Stimulated activated CD8-positive, alpha-beta memory T cell treated with anti-CD3 and anti-CD28 coated beads, Interleukin-2, amount 100 ng/mL, for 1 hour (primary cell): ENCODE data around the gene TRIO.

Experiments
- DNase-seq, 2 donors: peaks; one replicate each; pipeline ENCODE4 v3.0.0-alpha.2; 2020; ENCODE audit warnings: low read depth in 2 of 2

The TRIO gene

DNA sequence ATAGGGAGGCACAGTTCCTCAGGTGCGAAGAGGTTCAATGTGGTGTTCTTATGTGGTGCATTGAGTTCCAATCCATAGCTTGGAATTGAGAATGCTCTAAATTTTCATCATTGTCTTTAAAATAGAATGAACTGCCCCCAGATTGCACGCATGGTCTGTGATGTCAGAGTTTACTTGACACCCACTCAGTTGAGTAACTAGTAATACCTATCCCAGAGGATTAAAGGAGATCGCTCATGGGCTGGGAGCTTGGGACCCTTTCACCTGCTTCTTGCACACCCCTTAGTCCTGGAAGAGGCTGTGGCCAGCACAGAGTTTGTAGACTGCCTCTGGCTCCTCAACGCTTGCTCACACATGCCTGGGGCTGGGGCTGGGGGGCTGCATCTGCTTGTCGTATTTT is 343.3 kb downstream of the TRIO start:
- DNase-seq: no peak

DNA sequence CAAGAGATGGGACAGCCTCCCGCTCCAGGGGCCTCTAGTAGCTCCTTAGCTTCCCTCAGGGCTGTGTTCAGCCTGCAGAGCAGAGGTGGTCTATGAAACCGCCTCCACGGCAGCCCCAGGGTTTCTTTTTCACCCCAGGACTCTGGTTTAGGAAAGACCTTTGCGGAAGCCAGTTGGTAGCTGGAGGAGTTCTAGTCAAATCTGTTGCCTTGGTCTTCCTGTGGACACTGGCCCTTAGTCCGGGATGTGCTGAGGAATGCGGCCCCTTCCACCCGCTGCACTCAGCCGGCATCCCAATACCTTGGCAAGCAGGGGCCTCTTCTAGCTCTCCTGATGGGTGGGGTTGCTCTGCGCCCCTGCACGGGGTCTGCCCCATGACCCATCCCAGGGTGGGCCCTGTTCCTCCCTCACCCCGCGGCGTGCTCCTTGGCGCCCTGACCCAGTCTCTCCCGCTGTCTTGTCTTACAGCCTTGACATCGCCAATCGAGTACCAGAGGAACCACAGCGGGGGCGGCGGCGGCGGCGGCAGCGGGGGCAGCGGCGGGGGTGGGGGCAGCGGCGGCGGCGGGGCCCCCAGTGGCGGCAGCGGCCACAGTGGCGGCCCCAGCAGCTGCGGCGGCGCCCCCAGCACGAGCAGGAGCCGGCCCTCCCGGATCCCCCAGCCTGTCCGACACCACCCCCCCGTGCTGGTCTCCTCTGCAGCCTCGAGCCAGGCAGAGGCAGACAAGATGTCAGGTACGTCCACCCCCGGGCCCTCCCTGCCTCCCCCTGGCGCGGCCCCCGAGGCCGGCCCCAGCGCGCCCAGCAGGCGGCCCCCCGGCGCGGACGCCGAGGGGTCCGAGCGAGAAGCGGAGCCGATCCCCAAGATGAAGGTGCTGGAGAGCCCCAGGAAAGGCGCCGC is 344.1 kb downstream of the TRIO start:
- no peak for DNase-seq

DNA sequence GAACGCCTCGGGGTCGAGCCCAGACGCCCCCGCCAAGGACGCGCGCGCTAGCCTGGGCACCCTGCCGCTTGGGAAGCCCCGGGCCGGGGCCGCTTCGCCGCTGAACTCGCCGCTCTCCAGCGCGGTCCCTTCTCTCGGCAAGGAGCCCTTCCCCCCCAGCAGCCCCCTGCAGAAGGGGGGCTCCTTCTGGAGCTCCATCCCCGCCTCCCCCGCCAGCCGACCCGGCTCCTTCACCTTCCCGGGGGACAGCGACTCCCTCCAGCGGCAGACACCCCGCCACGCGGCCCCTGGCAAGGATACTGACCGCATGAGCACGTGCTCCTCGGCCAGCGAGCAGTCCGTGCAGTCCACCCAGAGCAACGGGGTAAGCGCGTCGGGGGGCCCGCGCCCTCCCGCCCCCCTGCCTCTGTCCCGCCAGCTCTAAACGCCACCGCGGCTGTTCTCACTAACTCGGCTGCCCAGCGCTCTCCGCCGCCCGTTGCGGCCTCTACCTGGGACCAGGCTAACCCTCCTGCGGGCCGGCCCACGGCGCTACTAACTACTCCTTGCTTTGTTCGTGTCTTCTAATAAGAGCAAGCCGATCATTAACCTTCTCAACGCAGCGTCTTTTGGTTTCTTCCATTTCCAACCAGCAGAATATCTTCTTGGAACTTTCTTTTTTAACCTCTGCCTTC is 344.9 kb downstream of the TRIO start:
- no peak for DNase-seq

- no peak for DNase-seq
Measured at GRCh38 chr5:14488709-14489108, 345.6 kb downstream of the TRIO start.

- no peak for DNase-seq
Measured at GRCh38 chr5:14489643-14490042, 346.5 kb downstream of the TRIO start.

GRCh38 chr5:14490309-14490711 is 347.2 kb downstream of the TRIO start:
- DNase-seq: no peak

DNA sequence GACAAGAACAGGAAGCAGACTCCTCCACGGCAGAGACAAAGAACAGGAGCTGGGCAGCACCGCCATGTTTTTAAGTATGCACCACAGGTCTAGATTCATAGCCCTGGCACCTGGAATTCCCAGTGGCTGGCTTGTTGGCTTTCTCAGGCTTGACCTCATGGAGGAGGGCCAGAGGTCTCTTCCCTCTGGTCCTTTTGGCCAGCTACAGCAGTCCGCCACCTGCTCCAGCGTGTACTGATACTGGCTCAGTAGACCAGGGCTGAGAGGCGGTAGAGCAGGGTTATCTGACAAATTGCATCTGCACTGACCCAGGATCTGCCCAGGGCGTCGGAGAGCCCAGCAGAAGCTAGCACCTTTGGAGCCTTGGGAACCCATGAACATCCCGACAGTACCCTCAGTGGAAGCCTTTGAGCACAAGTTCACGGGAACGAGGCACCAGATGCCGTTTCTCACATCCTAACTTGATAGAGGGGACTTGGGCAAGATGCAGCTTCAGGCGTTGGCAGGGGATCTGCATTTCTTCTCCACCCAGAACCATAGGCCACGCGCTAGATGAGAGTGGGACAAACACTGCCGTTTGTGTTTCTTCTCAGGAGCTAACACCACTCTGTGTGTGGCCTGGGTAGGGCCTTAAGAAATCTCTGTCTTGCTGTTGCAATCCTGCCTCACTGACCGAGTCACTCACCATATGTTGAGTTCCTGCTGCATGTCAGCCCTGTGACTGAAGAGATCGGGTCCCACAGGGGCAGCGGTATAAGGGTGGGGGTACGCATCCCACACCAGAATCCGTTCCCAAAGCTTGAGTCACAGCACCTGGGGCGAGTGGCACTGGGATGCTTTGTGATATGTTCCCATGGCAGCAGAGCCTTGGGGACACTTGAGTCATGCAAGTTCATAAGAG is 348.1 kb downstream of the TRIO start:
- no peak for DNase-seq

DNA sequence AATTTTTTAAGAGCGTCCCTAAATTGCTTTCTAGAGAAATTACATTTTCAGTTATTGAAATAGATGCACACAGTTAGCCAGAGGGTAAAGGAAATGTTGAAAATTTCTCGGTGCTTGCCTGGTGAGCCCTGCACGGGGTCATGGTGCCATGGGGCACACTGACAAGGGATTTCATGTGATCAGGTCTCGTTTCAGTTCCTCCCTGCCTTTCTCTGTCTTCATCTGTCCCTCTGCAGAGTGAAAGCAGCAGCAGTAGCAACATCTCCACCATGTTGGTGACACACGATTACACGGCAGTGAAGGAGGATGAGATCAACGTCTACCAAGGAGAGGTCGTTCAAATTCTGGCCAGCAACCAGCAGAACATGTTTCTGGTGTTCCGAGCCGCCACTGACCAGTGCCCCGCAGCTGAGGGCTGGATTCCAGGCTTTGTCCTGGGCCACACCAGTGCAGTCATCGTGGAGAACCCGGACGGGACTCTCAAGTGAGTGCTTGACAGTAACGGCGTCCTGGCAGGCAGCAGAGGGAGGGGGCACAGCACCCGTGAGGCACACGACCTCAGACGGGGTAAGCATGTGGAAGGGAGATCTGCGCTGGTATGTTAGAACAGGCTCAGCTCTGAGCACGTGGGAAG is 349.3 kb downstream of the TRIO start:
- no peak for DNase-seq

GRCh38 chr5:14495301-14495700 is 352.2 kb downstream of the TRIO start:
- no peak for DNase-seq

GRCh38 chr5:14497311-14497710 is 354.2 kb downstream of the TRIO start:
- DNase-seq: no peak

GRCh38 chr5:14501353-14502293 is 358.5 kb downstream of the TRIO start:
- DNase-seq: no peak

GRCh38 chr5:14502294-14502690 is 359.1 kb downstream of the TRIO start:
- DNase-seq: no peak

- no peak for DNase-seq
Measured at GRCh38 chr5:14503017-14503680, 360.0 kb downstream of the TRIO start.

- no peak for DNase-seq
Measured at GRCh38 chr5:14503681-14504331, 360.7 kb downstream of the TRIO start.

DNA sequence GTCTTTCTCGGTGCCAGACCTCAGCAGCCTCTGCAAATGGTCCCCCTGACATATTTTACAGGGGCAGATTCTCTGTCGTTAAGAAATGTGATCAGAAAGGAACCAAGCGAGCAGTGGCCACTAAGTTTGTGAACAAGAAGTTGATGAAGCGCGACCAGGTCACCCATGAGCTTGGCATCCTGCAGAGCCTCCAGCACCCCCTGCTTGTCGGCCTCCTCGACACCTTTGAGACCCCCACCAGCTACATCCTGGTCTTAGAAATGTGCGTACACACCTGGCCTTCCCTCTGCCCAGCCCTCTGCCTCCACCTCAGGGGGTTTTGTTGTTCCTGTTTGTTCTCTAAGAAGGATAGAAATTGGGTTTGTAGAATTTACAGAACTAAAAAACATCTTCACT is 361.2 kb downstream of the TRIO start:
- no peak for DNase-seq

DNA sequence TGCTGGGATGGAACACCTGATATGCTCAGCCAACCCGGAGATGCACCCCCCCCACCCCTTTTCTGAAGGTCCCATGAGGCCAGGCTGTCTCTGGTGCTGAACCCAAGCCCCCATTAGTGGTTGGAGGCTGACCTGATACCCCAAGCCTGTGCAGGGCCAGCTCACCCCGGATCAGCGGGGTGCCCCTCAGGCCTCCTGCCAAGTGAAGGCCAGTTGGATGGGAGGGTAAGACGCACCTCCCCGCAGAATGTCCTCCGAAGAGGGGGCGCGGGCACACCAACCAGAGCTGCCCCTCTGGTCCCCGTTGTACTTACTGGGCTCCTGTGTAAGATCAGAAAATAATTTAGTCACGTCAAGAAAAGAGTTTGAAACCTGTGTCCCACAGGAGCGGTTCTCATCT is 361.7 kb downstream of the TRIO start:
- DNase-seq: no peak

- no peak for DNase-seq
Measured at GRCh38 chr5:14505310-14506139, 362.4 kb downstream of the TRIO start.

DNA sequence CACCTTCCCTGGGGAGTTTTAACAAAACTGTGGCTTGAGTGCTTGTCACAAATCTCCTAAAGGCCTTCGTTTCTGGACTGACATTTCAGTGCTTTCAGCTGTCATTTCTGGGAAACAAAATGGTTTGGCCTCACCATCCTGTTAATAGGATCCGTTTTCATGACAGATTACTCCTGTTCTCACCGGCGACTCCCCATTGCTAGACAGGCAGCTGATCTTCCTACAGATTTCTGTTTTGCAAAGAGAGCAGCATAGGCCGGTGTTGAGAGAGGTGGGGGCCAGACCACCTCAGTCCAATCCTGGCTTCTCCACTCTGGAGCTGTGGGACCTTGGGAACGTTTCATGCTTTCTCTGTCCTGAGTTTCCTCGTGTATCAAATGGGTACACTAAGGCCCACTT is 363.0 kb downstream of the TRIO start:
- no peak for DNase-seq

DNA sequence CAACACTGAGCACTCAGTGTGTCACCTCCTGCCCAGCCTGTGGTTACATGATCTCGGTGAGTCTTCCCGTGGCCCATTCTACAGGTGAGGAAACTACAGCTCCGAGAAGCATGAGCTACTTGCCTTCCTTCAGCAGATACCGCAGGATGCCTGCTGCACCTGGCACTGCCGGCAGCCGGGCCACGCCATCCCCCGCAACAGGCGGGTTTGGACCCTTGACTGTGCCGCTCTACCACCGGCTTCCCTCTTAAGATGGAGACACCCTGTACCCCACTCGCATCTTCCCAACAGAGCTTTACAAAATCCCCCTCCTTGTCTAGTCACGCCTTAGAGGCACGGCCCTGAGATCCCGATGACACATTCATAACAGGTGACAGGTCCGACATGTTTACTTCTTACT is 363.5 kb downstream of the TRIO start:
- DNase-seq: no peak
